ENCODE measurements around the gene MRPL21. TPM values are rescaled to one million over a fixed set of nuclear protein-coding genes. Genes with fewer than 3 reads are reported as not detected.

Gene MRPL21
- total and polyA plus RNA-seq, 2 donors (not counting 1 experiment from before 2014, with no cell fraction given), result 23.8 to 35.8 TPM

- peak overlapping the region; percentile 88 for H3K4me3 Mint-ChIP-seq
- Histone ChIP-seq H3K27me3 (replicated peaks in 1 of 4; ENCODE audit: control extremely low read depth in 1 of 4, control insufficient read depth in 3 of 4, insufficient read depth in 4 of 4, low read length in 3 of 4) (no peaks in the 10 kb centered on the region), H3K4me1 (ENCODE audit: control insufficient read depth in 2 of 2, insufficient read depth in 2 of 2, low read length in 2 of 2) (peaks cover 33 to 51% of the 10 kb centered on the region in 2 donors), H2AFZ (ENCODE audit: insufficient read depth, low read depth, low read length, poor library complexity, severe bottlenecking) (peak overlapping the region; percentile 93), H3K9me3 (ENCODE audit: control extremely low read depth in 1 of 3, control insufficient read depth in 2 of 3, insufficient read depth in 1 of 3, low read length in 2 of 3) (no peaks in the 10 kb centered on the region), H3K4me3 (ENCODE audit: control extremely low read depth in 1 of 5, extremely low read depth in 1 of 5, insufficient read depth in 1 of 5, low read depth in 2 of 5, low read length in 4 of 5) (peak overlapping the region; percentile 59 to 88 (median 72)), H3K27ac (ENCODE audit: low read length in 2 of 2) (no peak overlapping the region), H3K79me2 (ENCODE audit: control insufficient read depth, insufficient read depth, low read length) (no peaks in the 10 kb centered on the region), H4K20me1 (ENCODE audit: control insufficient read depth, insufficient read depth, low read length, poor library complexity, severe bottlenecking) (no peaks in the 10 kb centered on the region), H3K4me2 (replicated peaks; ENCODE audit: low read depth, low read length, poor library complexity, severe bottlenecking) (peak overlapping the region; percentile 91), H3K9ac (ENCODE audit: low read length) (peak overlapping the region; percentile 76), H3K36me3 (replicated peaks in 1 of 2; ENCODE audit: control extremely low read depth in 1 of 2, control insufficient read depth in 1 of 2, extremely low read depth in 1 of 2, insufficient read depth in 2 of 2, low read length in 1 of 2) (no peaks in the 10 kb centered on the region)
- intact Hi-C loops (cut with micrococcal nuclease), result loop anchor here (1.0 to 10.0 kb wide), 3 partner anchors 18 to 454 kb away; no protein-coding TSS in a partner anchor
- H3K27me3 Mint-ChIP-seq, result no peaks in the 10 kb centered on the region
- CTCF ChIA-PET, result interaction anchor here (0.7 to 4.3 kb wide), 21 partner anchors 9 to 800 kb away, joined by 3 to 70 read pairs (median 5); partner anchors contain the start of genes IGHMBP2 and MRPL21
- H3K27ac Mint-ChIP-seq, result peak overlapping the region; percentile 76
- ATAC-seq (ENCODE audit: low read depth), result no peak
- no peaks in the 10 kb centered on the region for H3K9me3 Mint-ChIP-seq (ENCODE audit: insufficient read depth)
- peaks cover 42% of the 10 kb centered on the region for H3K4me1 Mint-ChIP-seq
- POLR2A ChIA-PET, result interaction anchor here (0.6 to 2.3 kb wide), 9 partner anchors 12 to 1453 kb away, joined by 3 to 10 read pairs (median 4); partner anchors contain the start of genes IGHMBP2 and MRPL21
- DNase-seq, result peak; percentile 68
- 0% methylated on average over 4 of the region's 23 CpGs for WGBS (ENCODE audit: insufficient coverage)
- no peak for TF ChIP-seq EZH2 (IDR thresholded peaks at IDR 0.05; ENCODE audit: borderline replicate concordance, insufficient read depth, low read depth, low read length, poor library complexity, severe bottlenecking)
- TF ChIP-seq CTCF (IDR thresholded peaks at IDR 0.05), result no peak
Measured at GRCh38 chr11:68843052-68843561, 60.5 kb downstream of the MRPL21 start.
